Measurements from ENCODE around the gene IL1RAPL1. TPM values are rescaled to one million over a fixed set of nuclear protein-coding genes. Genes with fewer than 3 reads are reported as not detected.

Gene IL1RAPL1
- total RNA-seq, 2 experiments from 2014 or later: not detected

GRCh38 chrX:29466456-29466855 is 879.2 kb downstream of the IL1RAPL1 start:
- Mint-ChIP-seq H3K9me3 (no peaks in the 10 kb centered on the region), H3K36me3 (ENCODE audit: low read depth) (no peaks in the 10 kb centered on the region), H3K4me3 (no peak overlapping the region), H3K4me1 (ENCODE audit: low read depth) (no peaks in the 10 kb centered on the region), H3K27ac (no peak overlapping the region), H3K27me3 (no peaks in the 10 kb centered on the region)
- ChIA-PET CTCF (no interaction called here), POLR2A (no interaction called here)
- intact Hi-C loops (cut with micrococcal nuclease): no loop called here
- no peak for DNase-seq
- no peak for ATAC-seq
- TF ChIP-seq, protein P1, sequence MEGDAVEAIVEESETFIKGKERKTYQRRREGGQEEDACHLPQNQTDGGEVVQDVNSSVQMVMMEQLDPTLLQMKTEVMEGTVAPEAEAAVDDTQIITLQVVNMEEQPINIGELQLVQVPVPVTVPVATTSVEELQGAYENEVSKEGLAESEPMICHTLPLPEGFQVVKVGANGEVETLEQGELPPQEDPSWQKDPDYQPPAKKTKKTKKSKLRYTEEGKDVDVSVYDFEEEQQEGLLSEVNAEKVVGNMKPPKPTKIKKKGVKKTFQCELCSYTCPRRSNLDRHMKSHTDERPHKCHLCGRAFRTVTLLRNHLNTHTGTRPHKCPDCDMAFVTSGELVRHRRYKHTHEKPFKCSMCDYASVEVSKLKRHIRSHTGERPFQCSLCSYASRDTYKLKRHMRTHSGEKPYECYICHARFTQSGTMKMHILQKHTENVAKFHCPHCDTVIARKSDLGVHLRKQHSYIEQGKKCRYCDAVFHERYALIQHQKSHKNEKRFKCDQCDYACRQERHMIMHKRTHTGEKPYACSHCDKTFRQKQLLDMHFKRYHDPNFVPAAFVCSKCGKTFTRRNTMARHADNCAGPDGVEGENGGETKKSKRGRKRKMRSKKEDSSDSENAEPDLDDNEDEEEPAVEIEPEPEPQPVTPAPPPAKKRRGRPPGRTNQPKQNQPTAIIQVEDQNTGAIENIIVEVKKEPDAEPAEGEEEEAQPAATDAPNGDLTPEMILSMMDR (IDR thresholded peaks at IDR 0.05): no peak

DNA sequence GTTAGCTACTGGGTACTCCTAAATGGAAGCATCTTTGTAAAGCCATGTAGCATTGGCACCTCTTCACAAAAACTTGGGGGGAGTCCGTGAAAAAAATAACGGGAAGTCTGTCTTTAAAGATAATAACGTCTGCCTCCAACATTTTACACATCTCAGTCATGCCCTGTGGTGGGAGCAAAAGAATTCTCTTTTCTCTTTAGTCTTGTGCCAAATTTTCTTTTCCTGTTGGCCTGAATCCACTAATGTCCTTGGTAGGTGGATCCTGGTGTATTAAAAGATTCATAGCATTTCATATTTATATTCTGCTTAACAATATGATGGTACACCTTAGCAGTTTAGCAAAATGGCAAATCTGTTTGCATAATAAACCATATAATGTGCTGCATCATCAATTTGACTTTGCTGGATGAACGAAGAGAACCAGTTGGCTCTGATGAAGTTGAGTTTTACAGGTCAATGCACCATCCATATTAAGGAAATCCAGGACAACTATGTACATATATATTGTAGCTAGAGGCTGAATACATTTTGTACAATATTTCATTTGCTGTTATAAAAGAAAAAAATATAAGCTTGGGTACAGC is 881.8 kb downstream of the IL1RAPL1 start:
- POLR2A ChIA-PET: no interaction called here
- H3K27me3 Mint-ChIP-seq: no peaks in the 10 kb centered on the region

GRCh38 chrX:29470030-29470429 is 882.8 kb downstream of the IL1RAPL1 start:
- H3K4me1 Mint-ChIP-seq (ENCODE audit: low read depth): no peaks in the 10 kb centered on the region
- ChIA-PET CTCF (no interaction called here), POLR2A (no interaction called here)
- H3K27ac Mint-ChIP-seq: no peak overlapping the region
- no peaks in the 10 kb centered on the region for H3K9me3 Mint-ChIP-seq
- DNase-seq (no peak), ATAC-seq (no peak)
- intact Hi-C loops (cut with micrococcal nuclease): no loop called here
- no peaks in the 10 kb centered on the region for H3K36me3 Mint-ChIP-seq (ENCODE audit: low read depth)
- H3K4me3 Mint-ChIP-seq: no peak overlapping the region
- TF ChIP-seq, protein P1 (IDR thresholded peaks at IDR 0.05): no peak
- no peaks in the 10 kb centered on the region for H3K27me3 Mint-ChIP-seq

More for the DNA sequence above, 881.8 kb downstream of the IL1RAPL1 start:
- TF ChIP-seq, protein P1 (IDR thresholded peaks at IDR 0.05): no peak
- Mint-ChIP-seq H3K4me1 (ENCODE audit: low read depth) (no peaks in the 10 kb centered on the region), H3K27ac (no peak overlapping the region), H3K9me3 (no peaks in the 10 kb centered on the region), H3K36me3 (ENCODE audit: low read depth) (no peaks in the 10 kb centered on the region), H3K4me3 (no peak overlapping the region)
- ATAC-seq (no peak), DNase-seq (no peak)
- intact Hi-C loops (cut with micrococcal nuclease): no loop called here
- CTCF ChIA-PET: no interaction called here

- TF ChIP-seq, protein P1 (IDR thresholded peaks at IDR 0.05): no peak
- no peaks in the 10 kb centered on the region for H3K36me3 Mint-ChIP-seq (ENCODE audit: low read depth)
- no peaks in the 10 kb centered on the region for H3K9me3 Mint-ChIP-seq
- H3K4me3 Mint-ChIP-seq: no peak overlapping the region
- no peak for ATAC-seq
- H3K4me1 Mint-ChIP-seq (ENCODE audit: low read depth): no peaks in the 10 kb centered on the region
- intact Hi-C loops (cut with micrococcal nuclease): no loop called here
- POLR2A ChIA-PET: no interaction called here
- no peak for DNase-seq
- H3K27ac Mint-ChIP-seq: no peak overlapping the region
- no peaks in the 10 kb centered on the region for H3K27me3 Mint-ChIP-seq
- CTCF ChIA-PET: no interaction called here
These were observed 884.6 kb downstream of the IL1RAPL1 start for GRCh38 chrX:29471829-29472228.

DNA sequence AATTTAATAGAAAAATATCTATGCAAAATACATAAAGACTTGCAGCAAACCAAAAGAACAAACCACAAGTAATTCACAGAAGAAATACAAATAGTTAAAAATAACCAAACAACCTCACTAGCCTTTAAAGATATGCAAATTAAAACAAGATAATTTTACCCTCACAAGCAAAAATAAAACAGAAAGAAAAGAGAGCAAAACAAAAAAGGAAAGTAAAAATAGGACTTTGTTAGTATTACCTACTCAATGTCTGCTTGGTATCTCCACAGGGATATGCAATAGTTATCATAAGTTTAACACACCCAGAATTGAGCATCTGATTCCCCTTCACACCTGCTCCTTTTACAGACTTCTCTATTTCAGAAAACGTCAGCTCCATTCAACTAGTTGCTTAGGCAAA is 890.6 kb downstream of the IL1RAPL1 start:
- POLR2A ChIA-PET: no interaction called here
- ATAC-seq: no peak

More for the DNA sequence above, 890.6 kb downstream of the IL1RAPL1 start:
- Mint-ChIP-seq H3K27ac (no peak overlapping the region), H3K9me3 (peaks cover 3% of the 10 kb centered on the region), H3K4me1 (ENCODE audit: low read depth) (no peaks in the 10 kb centered on the region), H3K27me3 (no peaks in the 10 kb centered on the region), H3K36me3 (ENCODE audit: low read depth) (no peaks in the 10 kb centered on the region), H3K4me3 (no peak overlapping the region)
- TF ChIP-seq, protein P1 (IDR thresholded peaks at IDR 0.05): no peak
- intact Hi-C loops (cut with micrococcal nuclease): no loop called here
- DNase-seq: no peak
- CTCF ChIA-PET: no interaction called here

All from activated CD8-positive, alpha-beta T cell treated with anti-CD3 and anti-CD28 coated beads for 36 hours (primary cell).